H1 (cell line): ENCODE measurements around the gene RREB1. TPM values are rescaled to one million over a fixed set of nuclear protein-coding genes. Genes with fewer than 3 reads are reported as not detected.

Source experiments
- CTCF ChIA-PET: fragments of 300-600 bp; sonication (Branson Sonifier 250); formaldehyde crosslinking; loops from one replicate; lab custom pipeline; 2021; ENCODE audit not compliant: partially characterized antibody; lab: Charles Lee
- POLR2A ChIA-PET: fragments of 300-600 bp; sonication (Branson Sonifier 250); formaldehyde crosslinking; loops from one replicate; lab custom pipeline; 2021; ENCODE audit warnings: inconsistent platforms; ENCODE audit not compliant: partially characterized antibody; lab: Charles Lee
- DNase-seq, 2 experiments: peaks; one replicate each; pipeline versions ENCODE4 v3.0.0 to v3.0.0-alpha.2; 2010 to 2022; ENCODE audit warnings: low spot score in 2 of 2, low read depth in 1 of 2, mixed read lengths in 1 of 2
- FAIRE-seq: peaks from 2 replicates; lab custom pipeline; 2011; peaks lifted over from hg19 to GRCh38; lab: Jason Lieb, UNC
- H2AFZ ChIP-seq: 2 replicates; pipeline ENCODE4 v1.8.1; 2012; ENCODE audit warnings: low read length, inconsistent platforms
- H2AK5ac ChIP-seq: 2 replicates; pipeline ENCODE4 v1.6.1; 2013; ENCODE audit warnings: low read depth, low read length
- H2BK120ac ChIP-seq: replicated peaks from 2 replicates; pipeline ENCODE3; 2013; ENCODE audit warnings: low read depth, low read length, inconsistent platforms
- H2BK12ac ChIP-seq: 2 replicates; pipeline ENCODE4 v1.6.1; 2013; ENCODE audit warnings: low read depth, low read length
- H2BK15ac ChIP-seq: 2 replicates; pipeline ENCODE4 v1.6.1; 2013; ENCODE audit warnings: low read length
- H2BK20ac ChIP-seq: 2 replicates; pipeline ENCODE4 v1.6.1; 2013; ENCODE audit warnings: low read length
- H2BK5ac ChIP-seq: 2 replicates; pipeline ENCODE4 v1.6.1; 2013; ENCODE audit warnings: low read depth, low read length
- H3K14ac ChIP-seq: 2 replicates; pipeline ENCODE4 v1.6.1; 2013; ENCODE audit warnings: inconsistent platforms; ENCODE audit not compliant: insufficient read length
- H3K18ac ChIP-seq: 2 replicates; pipeline ENCODE4 v1.6.1; 2013; ENCODE audit warnings: low read length; ENCODE audit errors: extremely low read depth
- H3K23ac ChIP-seq: 2 replicates; pipeline ENCODE4 v1.6.1; 2013; ENCODE audit warnings: inconsistent platforms; ENCODE audit not compliant: insufficient read length
- H3K23me2 ChIP-seq: 2 replicates; pipeline ENCODE4 v1.6.1; 2013; ENCODE audit warnings: low read depth, low read length
- H3K27ac ChIP-seq: 2 replicates; pipeline ENCODE4 v1.6.1; 2011; ENCODE audit warnings: low read depth, low read length, inconsistent platforms
- H3K27me3 ChIP-seq, 4 experiments: replicated peaks in 1 of 4; 1 replicate in 1 of 4; 2 replicates in 3 of 4; pipeline versions ENCODE4 v1.6.1 to v1.8.1; 2011 to 2013; ENCODE audit warnings: low read length in 3 of 4, mild to moderate bottlenecking in 3 of 4, inconsistent platforms in 2 of 4, mixed read lengths in 2 of 4, moderate library complexity in 1 of 4; ENCODE audit not compliant: control insufficient read depth in 3 of 4, insufficient read depth in 3 of 4; ENCODE audit errors: extremely low read depth in 1 of 4
- H3K36me3 ChIP-seq, 4 experiments: 2 replicates each; pipeline versions ENCODE4 v1.6.1 to v1.8.1; 2011 to 2013; ENCODE audit warnings: mild to moderate bottlenecking in 4 of 4, low read length in 3 of 4, moderate library complexity in 2 of 4, control low read depth in 1 of 4, inconsistent platforms in 1 of 4; ENCODE audit not compliant: insufficient read depth in 4 of 4, control insufficient read depth in 2 of 4
- H3K4ac ChIP-seq: replicated peaks from 2 replicates; pipeline ENCODE3; 2013; ENCODE audit warnings: low read length, low read depth, mixed read lengths, inconsistent platforms; ENCODE audit not compliant: insufficient read length
- H3K4me1 ChIP-seq, 4 experiments: replicated peaks in 1 of 4; 1 replicate in 1 of 4; 2 replicates in 3 of 4; pipeline versions ENCODE4 v1.6.1 to v1.8.1; 2011 to 2013; ENCODE audit warnings: low read length in 3 of 4, inconsistent platforms in 2 of 4, mixed read lengths in 1 of 4; ENCODE audit not compliant: insufficient read depth in 4 of 4, control insufficient read depth in 3 of 4
- H3K4me2 ChIP-seq, 2 experiments: 2 replicates each; pipeline versions ENCODE4 v1.6.1 to v1.8.1; 2011 to 2013; ENCODE audit warnings: low read depth in 2 of 2, low read length in 2 of 2, control low read depth in 1 of 2, inconsistent platforms in 1 of 2, mild to moderate bottlenecking in 1 of 2; ENCODE audit not compliant: insufficient read depth in 1 of 2
- H3K4me3 ChIP-seq, 4 experiments: fragments of 200-600, 300-600 bp in 1 of 4; sonication (generic), shearing (Covaris generic), sonication (Bioruptor Twin) in 1 of 4; 2 replicates each; pipeline versions ENCODE4 v1.5.1 to v1.8.1; 2011 to 2016; ENCODE audit warnings: low read length in 4 of 4, low read depth in 3 of 4, control low read depth in 2 of 4, inconsistent platforms in 2 of 4, mild to moderate bottlenecking in 2 of 4, mixed read lengths in 1 of 4, moderate library complexity in 1 of 4; ENCODE audit not compliant: insufficient read depth in 2 of 4; ENCODE audit errors: extremely low read depth in 1 of 4
- H3K56ac ChIP-seq: replicated peaks from 2 replicates; pipeline ENCODE3; 2013; ENCODE audit warnings: low read depth, mild to moderate bottlenecking, mixed read lengths, low read length, inconsistent platforms; ENCODE audit not compliant: insufficient read length
- H3K79me1 ChIP-seq: 2 replicates; pipeline ENCODE4 v1.6.1; 2013; ENCODE audit warnings: low read depth, low read length, control low read depth
- H3K79me2 ChIP-seq, 2 experiments: 2 replicates each; pipeline versions ENCODE4 v1.6.1 to v1.8.1; 2012 to 2013; ENCODE audit warnings: low read length in 2 of 2, mild to moderate bottlenecking in 2 of 2, inconsistent platforms in 1 of 2; ENCODE audit not compliant: insufficient read depth in 2 of 2, control insufficient read depth in 1 of 2
- H3K9ac ChIP-seq, 4 experiments: replicated peaks in 1 of 4; 1 replicate in 1 of 4; 2 replicates in 3 of 4; pipeline versions ENCODE4 v1.6.1 to v1.8.1; 2011 to 2013; ENCODE audit warnings: low read depth in 3 of 4, low read length in 3 of 4, control low read depth in 2 of 4, mild to moderate bottlenecking in 2 of 4, moderate library complexity in 2 of 4, inconsistent platforms in 1 of 4; ENCODE audit errors: extremely low read depth in 1 of 4
- H3K9me3 ChIP-seq, 2 experiments: 2 replicates each; pipeline versions ENCODE4 v1.6.1 to v1.8.1; 2012 to 2013; ENCODE audit warnings: mild to moderate bottlenecking in 2 of 2, moderate library complexity in 2 of 2, control low read depth in 1 of 2, inconsistent platforms in 1 of 2, low read depth in 1 of 2, low read length in 1 of 2, mixed read lengths in 1 of 2; ENCODE audit not compliant: insufficient read depth in 2 of 2
- H4K20me1 ChIP-seq, 2 experiments: replicated peaks in 1 of 2; 2 replicates each; pipeline versions ENCODE3 to v1.8.1; 2011 to 2013; ENCODE audit warnings: inconsistent platforms in 2 of 2, low read length in 2 of 2, mild to moderate bottlenecking in 1 of 2; ENCODE audit not compliant: insufficient read depth in 2 of 2, control insufficient read depth in 1 of 2
- H4K5ac ChIP-seq: 2 replicates; pipeline ENCODE4 v1.6.1; 2013; ENCODE audit warnings: low read length, low read depth, mixed read lengths, inconsistent platforms; ENCODE audit not compliant: insufficient read length
- H4K8ac ChIP-seq: 2 replicates; pipeline ENCODE4 v1.8.0; 2013; ENCODE audit warnings: mild to moderate bottlenecking, moderate library complexity, low read length, inconsistent platforms; ENCODE audit not compliant: insufficient read depth; ENCODE audit errors: extremely low read depth
- H4K91ac ChIP-seq: replicated peaks from 2 replicates; pipeline ENCODE3; 2013; ENCODE audit warnings: low read length, mixed read lengths, inconsistent platforms; ENCODE audit not compliant: insufficient read length
- KDM4A ChIP-seq: IDR thresholded peaks from one replicate; pipeline ENCODE4 v1.7.1; 2012; ENCODE audit warnings: low read depth, mild to moderate bottlenecking, moderate library complexity, low read length, inconsistent platforms; ENCODE audit not compliant: severe bottlenecking
- POLR2A ChIP-seq, 2 experiments: IDR thresholded peaks; 1 replicate in 1 of 2; 2 replicates in 1 of 2; pipeline ENCODE4 v1.6.1; 2011; ENCODE audit warnings: low read depth in 2 of 2, low read length in 2 of 2, mild to moderate bottlenecking in 2 of 2; ENCODE audit errors: control extremely low read depth in 1 of 2
- SAP30 ChIP-seq: fragments of 300-600 bp; sonication (generic); IDR thresholded peaks from 2 replicates; pipeline ENCODE4 v1.7.1; 2012; ENCODE audit warnings: low read length, moderate library complexity, mild to moderate bottlenecking, inconsistent platforms; ENCODE audit not compliant: insufficient read depth, insufficient replicate concordance
- YY1 ChIP-seq: IDR thresholded peaks from 2 replicates; pipeline ENCODE4 v1.6.1; 2011; ENCODE audit warnings: low read depth, mild to moderate bottlenecking, low read length
- WGBS, 2 experiments: shearing (Covaris generic) in 1 of 2; methylation state at CpG; one replicate each; pipeline versions ENCODE4 v1.1.6 to v1.1.7; 2013 to 2015; ENCODE audit warnings: low lambda C conversion rate in 2 of 2, mixed read lengths in 2 of 2, inconsistent platforms in 1 of 2, low coverage in 1 of 2, missing lambda C conversion rate in 1 of 2; ENCODE audit not compliant: insufficient replicate concordance in 2 of 2, insufficient coverage in 1 of 2, insufficient read length in 1 of 2; ENCODE audit errors: extremely low coverage in 1 of 2, missing lambda C conversion rate in 1 of 2; 5-methylcytosine and 5-hydroxymethylcytosine counted together
- polyA plus RNA-seq, 7 experiments: library from polyadenylated mRNA; depleted of rRNA in 3 of 7; stranded (reverse) in 5 of 7; unstranded in 2 of 7; fragments of >200 nt in 5 of 7; fragments of 200-250 nt in 2 of 7; gene quantifications; 1 replicate in 5 of 7; 2 replicates in 1 of 7; 4 replicates in 1 of 7; pipeline versions ENCODE4 v1.2.1 to v1.2.3, GENCODE V29; 2011 to 2013; ENCODE audit warnings: missing spikeins in 2 of 7, mixed read lengths in 2 of 7
- total RNA-seq: library from RNA; stranded (reverse); fragmentation: NEBNext Ultra II Directional; extraction: Animal tissue kit (Norgen Biotek cat#: 25700); gene quantifications from 2 replicates; pipeline ENCODE4 v1.2.1, GENCODE V29; 2021

The RREB1 gene
- total and polyA plus RNA-seq, 2 of the 8 experiments (the other 6 are each of a cell fraction or from before 2014, with no cell fraction given) = 3.9 to 34.7 TPM

DNA sequence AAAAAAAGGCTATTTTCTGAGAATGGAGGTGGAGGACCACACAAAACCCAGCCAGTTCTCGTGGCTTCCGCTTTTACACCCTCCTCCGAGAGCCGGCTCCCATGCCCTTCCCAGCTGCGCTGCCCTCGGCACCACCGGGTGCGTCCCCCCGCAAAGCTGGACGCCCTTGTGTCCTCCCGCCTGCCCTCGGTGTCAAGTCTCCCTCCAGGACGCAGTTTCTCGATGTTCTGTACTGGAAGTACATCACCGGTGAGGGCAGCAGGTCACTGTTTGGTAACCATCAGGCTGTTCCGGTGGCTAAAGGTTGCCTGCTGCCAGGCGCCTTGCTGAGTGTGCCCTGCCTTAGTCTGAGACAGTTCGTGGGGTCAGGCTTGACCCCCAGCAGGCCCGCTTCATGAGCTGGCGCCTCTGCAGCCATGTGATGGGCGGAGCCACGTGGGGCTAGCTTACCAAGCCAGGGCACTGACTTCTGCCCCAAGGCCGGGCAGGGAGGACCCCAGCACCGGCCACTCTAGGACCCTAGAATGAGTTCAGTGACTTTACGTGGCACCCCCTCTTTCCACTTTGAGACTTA lies 34.6 kb downstream of the RREB1 start:
- Histone ChIP-seq H3K79me2 (peaks cover 0 to 68% of the 10 kb centered on the region in 2 experiments; a peak in 3 of 4 replicates), H3K56ac (no peak overlapping the region), H3K14ac (peak overlapping the region; percentile 58), H4K91ac (peak overlapping the region; percentile 49), H3K9me3 (no peaks in the 10 kb centered on the region), H3K36me3 (no peaks in the 10 kb centered on the region), H2BK12ac (peak overlapping the region; percentile 71), H3K4me2 (peak overlapping the region in 1 of 2 experiments; percentile 85; a peak in 1 of 4 replicates), H4K20me1 (peaks cover 0 to 5% of the 10 kb centered on the region in 2 experiments), H3K23ac (no peak overlapping the region), H3K4me1 (peaks cover 25 to 52% (median 38%) of the 10 kb centered on the region in 4 experiments), H3K4ac (peak overlapping the region; percentile 59), H2BK120ac (no peak overlapping the region), H3K23me2 (peaks cover 7% of the 10 kb centered on the region; the same call in 1 of the 2 replicates), H2BK5ac (no peak overlapping the region; the same call in 1 of the 2 replicates), H3K27me3 (no peaks in the 10 kb centered on the region), H2AFZ (no peak overlapping the region), H3K79me1 (peaks cover 7% of the 10 kb centered on the region; the same call in 1 of the 2 replicates), H3K4me3 (no peak overlapping the region), H4K8ac (peak overlapping the region; percentile 84), H2BK15ac (peak overlapping the region; percentile 51; the same call in 1 of the 2 replicates), H2BK20ac (no peak overlapping the region), H3K27ac (no peak overlapping the region), H4K5ac (no peak overlapping the region), H3K18ac (no peak overlapping the region), H2AK5ac (peak overlapping the region; percentile 84), H3K9ac (no peak overlapping the region)
- no peak for DNase-seq
- no peak for FAIRE-seq
- TF ChIP-seq POLR2A (IDR thresholded peaks at IDR 0.05; ENCODE audit: control extremely low read depth in 1 of 2, low read depth in 2 of 2, low read length in 2 of 2) (0 out of 3 replicates have a peak, but pooled peaks of 1 of the 2 experiments have one; percentile 8), KDM4A (no peak), SAP30 (no peak), YY1 (no peak)
- POLR2A ChIA-PET = interaction anchor here (1.4 to 4.7 kb wide), 3 partner anchors 10 to 26 kb away, joined by 3 to 34 read pairs (median 10); no protein-coding TSS in a partner anchor
- CTCF ChIA-PET = interaction anchor here (0.6 to 2.2 kb wide), 6 partner anchors 9 to 96 kb away, joined by 3 to 7 read pairs (median 4); no protein-coding TSS in a partner anchor
- WGBS, 2 experiments = 91% methylated on average over 23 of the region's 25 CpGs; no CpG with 5 or more reads in 1 of the 2 experiments
